Mesodermal cell (in vitro differentiated cells): ENCODE results near the gene AMT. TPM values are rescaled to one million over a fixed set of nuclear protein-coding genes. Genes with fewer than 3 reads are reported as not detected.

Source experiments
- H3K27ac ChIP-seq: 2 replicates; pipeline ENCODE4 v1.7.0; 2013; ENCODE audit warnings: mild to moderate bottlenecking, low read depth, low read length, moderate library complexity; ENCODE audit not compliant: severe bottlenecking
- H3K36me3 ChIP-seq: 2 replicates; pipeline ENCODE4 v1.7.1; 2013; ENCODE audit warnings: mild to moderate bottlenecking, low read length, moderate library complexity; ENCODE audit not compliant: control insufficient read depth, insufficient read depth
- H3K4me1 ChIP-seq: one replicate; pipeline ENCODE4 v1.7.1; 2013; ENCODE audit warnings: mild to moderate bottlenecking, low read length; ENCODE audit not compliant: insufficient read depth, control insufficient read depth, poor library complexity, severe bottlenecking
- H3K4me3 ChIP-seq: 2 replicates; pipeline ENCODE4 v1.7.0; 2013; ENCODE audit warnings: low read length, control low read depth, mild to moderate bottlenecking; ENCODE audit not compliant: insufficient read depth, poor library complexity, severe bottlenecking; ENCODE audit errors: extremely low read depth
- H3K9me3 ChIP-seq: 2 replicates; pipeline ENCODE4 v1.7.1; 2013; ENCODE audit warnings: mild to moderate bottlenecking, low read length, moderate library complexity; ENCODE audit not compliant: control insufficient read depth
- WGBS, 2 experiments: methylation state at CpG; one replicate each; pipeline ENCODE4 v1.1.5; 2013; ENCODE audit warnings: missing lambda C conversion rate in 2 of 2; ENCODE audit not compliant: insufficient coverage in 2 of 2; 5-methylcytosine and 5-hydroxymethylcytosine counted together
- polyA plus RNA-seq, 2 experiments: library from polyadenylated mRNA; stranded (reverse); fragments of 50-300 nt; gene quantifications; one replicate each; pipeline ENCODE4 v1.2.3, GENCODE V29; 2013

AMT gene, protein sequence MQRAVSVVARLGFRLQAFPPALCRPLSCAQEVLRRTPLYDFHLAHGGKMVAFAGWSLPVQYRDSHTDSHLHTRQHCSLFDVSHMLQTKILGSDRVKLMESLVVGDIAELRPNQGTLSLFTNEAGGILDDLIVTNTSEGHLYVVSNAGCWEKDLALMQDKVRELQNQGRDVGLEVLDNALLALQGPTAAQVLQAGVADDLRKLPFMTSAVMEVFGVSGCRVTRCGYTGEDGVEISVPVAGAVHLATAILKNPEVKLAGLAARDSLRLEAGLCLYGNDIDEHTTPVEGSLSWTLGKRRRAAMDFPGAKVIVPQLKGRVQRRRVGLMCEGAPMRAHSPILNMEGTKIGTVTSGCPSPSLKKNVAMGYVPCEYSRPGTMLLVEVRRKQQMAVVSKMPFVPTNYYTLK
- 15.9 TPM for polyA plus RNA-seq (2013, experiment 1 of 2)
- polyA plus RNA-seq (2013, experiment 2 of 2) = 18.6 TPM

DNA sequence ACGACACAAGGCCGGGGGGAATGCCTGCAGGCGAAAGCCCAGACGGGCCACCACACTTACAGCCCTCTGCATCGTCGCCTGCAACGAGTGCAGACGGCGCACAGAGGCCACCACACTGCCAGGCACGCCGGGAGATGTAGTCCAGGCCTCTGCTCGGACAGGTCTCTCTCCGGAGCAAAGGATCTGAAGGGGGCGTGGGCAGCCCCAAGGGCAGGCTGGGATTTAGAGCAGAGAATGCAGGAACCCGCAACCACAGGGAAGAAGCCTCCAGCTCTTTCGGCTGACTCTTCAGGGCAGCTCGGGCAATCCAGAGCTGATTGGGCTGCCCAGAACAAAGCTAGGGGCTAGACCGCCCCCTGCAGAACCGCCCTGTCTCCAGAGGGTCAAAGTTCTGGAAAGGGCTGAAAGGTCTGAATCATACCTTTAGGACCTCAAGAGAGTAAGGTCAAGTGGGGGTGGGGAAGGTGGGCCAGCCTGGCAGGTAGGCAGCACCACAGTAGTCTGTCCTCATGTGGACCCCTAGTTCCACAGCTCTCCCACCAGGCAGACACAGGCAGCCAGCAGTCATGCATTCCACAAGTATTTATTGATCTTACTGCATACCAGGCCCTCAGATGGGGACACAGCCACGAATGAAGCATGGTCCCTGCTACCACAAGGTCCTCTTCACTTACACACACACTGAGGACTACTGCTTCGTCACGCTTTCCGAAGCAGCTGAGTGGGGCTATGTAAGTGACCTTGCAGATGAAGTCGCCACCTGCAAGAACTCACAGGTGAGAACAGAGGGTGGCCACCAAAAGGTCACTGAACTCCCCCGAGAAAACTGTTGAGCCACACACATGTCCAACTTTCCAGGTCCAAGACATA, at the start of gene AMT:
AMT (minus strand) TSS at position 95 of the 870 bp plus-strand sequence; CDS start at position 72, 23 bp downstream.
- H3K4me3 ChIP-seq = peak within 1 kb of the TSS; percentile 37
- H3K9me3 ChIP-seq = no peaks in the 10 kb centered on the region
- WGBS, 2 experiments = 34 to 36% methylated on average over 21 to 22 of the region's 25 CpGs
- H3K36me3 ChIP-seq = peaks cover 22% of the 10 kb centered on the region
- H3K4me1 ChIP-seq = peaks cover 19% of the 10 kb centered on the region
- peak within 1 kb of the TSS; percentile 92 for H3K27ac ChIP-seq

DNA sequence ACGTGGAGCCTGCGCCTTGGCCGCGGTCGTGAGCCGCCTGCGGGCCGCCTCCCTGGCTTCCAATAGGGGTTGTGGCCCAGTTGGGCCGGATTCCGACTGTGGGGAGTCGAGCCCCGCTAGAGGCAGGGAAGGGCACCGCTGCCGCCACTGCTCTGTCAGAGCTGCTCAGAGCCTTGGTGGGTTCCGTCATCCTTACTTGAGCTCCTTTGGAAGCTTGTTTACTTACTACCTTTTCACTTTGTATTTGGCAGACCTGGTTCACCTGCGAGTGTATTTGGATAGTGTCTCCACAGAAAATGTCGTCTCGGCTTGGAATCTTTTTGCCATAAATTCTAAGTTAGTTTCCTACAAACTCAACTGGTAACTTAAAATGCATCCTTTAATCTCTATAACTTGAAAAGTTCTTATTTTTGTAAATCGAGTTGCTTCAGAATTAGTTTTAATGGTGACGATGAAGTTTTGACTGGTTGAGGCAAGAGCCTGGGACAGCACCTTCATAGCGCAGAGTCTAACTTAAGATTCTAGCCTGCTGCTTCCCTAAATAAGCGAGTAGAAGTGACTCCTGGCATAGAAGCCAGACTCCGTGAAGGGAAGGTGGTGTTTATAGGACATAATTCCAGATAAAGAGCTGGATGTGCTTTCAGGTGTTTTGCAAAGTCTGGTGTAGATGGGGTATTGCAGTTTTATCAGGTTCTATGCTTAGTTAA, 48.6 kb upstream of the AMT start:
- Histone ChIP-seq H3K4me3 (peak overlapping the region; percentile 92), H3K9me3 (no peaks in the 10 kb centered on the region), H3K36me3 (peaks cover 13% of the 10 kb centered on the region), H3K27ac (peak overlapping the region; percentile 94), H3K4me1 (peaks cover 28% of the 10 kb centered on the region)
- 3 to 7% methylated on average over 16 to 19 of the region's 23 CpGs for WGBS, 2 experiments

DNA sequence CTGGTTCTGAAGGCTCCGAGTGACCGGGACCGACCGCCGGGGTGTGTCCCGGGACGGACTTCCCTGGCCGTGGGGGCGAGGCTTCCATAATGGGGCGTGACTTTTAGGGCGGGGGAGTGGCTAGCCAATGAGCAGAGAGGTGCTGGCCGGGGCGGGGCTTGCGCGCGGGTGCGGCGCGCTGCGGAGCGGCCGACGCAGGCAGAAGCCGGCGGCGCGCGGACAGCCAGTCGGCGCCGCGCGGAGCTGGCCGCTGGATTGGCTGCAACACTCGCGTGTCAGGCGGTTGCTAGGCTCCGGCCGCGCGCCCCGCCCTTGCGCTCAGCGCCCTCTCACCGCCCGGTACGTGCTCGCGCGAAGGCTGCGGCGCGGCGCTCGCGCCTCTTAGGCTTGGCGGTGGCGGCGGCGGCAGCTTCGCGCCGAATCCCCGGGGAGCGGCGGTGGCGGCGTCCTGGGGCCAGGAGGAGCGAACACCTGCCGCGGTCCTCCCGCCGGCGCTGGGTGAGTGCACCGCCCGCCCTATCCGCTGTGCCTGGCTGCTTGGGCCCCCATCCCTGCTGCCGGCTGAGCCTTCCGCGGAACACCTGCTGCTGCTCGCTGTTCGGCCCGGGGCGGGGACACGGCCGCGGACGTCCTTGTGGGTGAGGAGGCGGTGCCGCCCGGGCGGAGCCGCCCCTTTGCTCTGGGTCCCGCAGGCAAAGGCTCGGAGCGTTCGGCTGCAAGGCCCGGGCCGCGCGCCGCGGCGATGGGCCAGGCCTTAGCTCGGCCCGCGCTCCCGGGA, 47.9 kb upstream of the AMT start, which contains the start of gene DAG1:
DAG1 (plus strand) TSS at position 332 of the 778 bp plus-strand sequence. CDS start 40,268 bp downstream, outside the sequence.
- peaks cover 34% of the 10 kb centered on the region for H3K4me1 ChIP-seq
- H3K4me3 ChIP-seq = peak within 1 kb of the TSS; percentile 92
- no peaks in the 10 kb centered on the region for H3K9me3 ChIP-seq
- peak within 1 kb of the TSS; percentile 99 for H3K27ac ChIP-seq
- WGBS, 2 experiments = 0 to 1% methylated on average over 85 to 86 of the region's 108 CpGs
- peaks cover 9% of the 10 kb centered on the region for H3K36me3 ChIP-seq

DNA sequence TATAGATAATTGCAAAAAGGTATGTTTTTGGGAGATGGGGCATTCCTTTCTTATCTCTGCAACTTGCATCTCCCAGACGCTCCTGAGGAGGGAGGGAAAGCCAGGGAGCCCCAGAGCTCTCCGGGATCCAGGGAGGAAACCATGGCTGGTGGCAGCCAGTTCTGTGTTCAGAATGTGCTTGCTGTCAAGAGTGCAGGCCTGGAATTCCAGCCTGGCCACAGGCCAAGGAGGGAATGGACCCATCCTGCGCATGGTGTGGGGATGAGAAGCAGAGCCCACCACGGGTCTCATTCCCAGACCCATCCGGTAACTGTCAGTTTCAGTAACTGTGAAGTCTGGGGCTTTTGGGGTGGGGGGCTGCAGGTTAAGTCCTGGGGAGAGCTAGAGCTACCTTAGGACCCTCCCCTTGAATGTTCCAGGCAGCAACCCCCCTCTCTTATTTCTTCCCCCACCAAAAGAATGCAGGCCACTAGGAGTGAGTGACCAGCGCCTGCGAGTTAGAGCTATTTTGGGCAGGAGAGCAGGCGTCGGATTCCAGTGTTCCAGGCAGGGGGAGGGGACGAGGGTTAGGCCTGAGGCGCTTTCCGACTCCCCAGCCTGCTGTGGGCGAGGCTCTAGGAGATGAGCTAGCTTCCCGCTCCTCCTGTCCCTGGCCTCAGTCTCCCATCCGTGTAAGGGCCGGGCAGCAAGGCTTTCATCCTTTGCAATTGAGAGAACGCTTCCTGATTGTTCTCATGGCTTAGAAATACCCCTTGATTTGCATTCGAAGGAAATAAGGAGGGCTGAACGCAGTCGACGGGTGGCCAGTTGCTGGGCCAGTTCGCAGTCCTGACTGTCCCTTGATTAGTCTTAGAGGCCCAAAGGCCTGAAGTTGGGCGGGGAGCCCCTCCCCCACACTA, 47.0 kb upstream of the AMT start:
- Histone ChIP-seq H3K36me3 (peaks cover 3% of the 10 kb centered on the region), H3K27ac (peak overlapping the region; percentile 99)
- WGBS, 2 experiments = 1 to 4% methylated on average over 21 to 22 of the region's 23 CpGs

DNA sequence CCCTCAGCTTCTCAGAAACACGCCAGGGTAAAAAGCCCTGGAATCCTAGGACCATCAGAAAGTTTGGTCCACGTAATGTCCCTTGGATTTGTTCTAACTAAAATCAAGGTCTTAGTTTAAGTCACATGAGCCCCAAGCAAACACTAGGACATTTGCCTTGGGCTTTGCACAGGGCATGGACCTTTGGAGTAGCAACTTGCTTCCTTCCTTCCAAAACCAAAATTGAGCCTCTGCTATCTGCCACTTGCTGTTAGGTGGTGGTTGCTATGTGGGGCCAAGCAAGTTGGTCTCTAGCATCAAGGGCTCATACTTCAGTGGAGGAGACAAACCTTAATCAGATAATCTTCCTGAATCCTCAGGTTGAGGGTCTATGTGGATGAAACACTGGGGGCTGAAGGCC, 43.8 kb upstream of the AMT start:
- Histone ChIP-seq H3K4me3 (no peak overlapping the region), H3K4me1 (peaks cover 48% of the 10 kb centered on the region), H3K27ac (peak overlapping the region; percentile 86), H3K36me3 (no peaks in the 10 kb centered on the region), H3K9me3 (no peaks in the 10 kb centered on the region)
- WGBS, 2 experiments = 94 to 100% methylated on average over 2 of the region's 2 CpGs

More for the DNA sequence above, 47.0 kb upstream of the AMT start:
- Histone ChIP-seq H3K4me3 (peak overlapping the region; percentile 92), H3K9me3 (no peaks in the 10 kb centered on the region), H3K4me1 (peaks cover 38% of the 10 kb centered on the region)

DNA sequence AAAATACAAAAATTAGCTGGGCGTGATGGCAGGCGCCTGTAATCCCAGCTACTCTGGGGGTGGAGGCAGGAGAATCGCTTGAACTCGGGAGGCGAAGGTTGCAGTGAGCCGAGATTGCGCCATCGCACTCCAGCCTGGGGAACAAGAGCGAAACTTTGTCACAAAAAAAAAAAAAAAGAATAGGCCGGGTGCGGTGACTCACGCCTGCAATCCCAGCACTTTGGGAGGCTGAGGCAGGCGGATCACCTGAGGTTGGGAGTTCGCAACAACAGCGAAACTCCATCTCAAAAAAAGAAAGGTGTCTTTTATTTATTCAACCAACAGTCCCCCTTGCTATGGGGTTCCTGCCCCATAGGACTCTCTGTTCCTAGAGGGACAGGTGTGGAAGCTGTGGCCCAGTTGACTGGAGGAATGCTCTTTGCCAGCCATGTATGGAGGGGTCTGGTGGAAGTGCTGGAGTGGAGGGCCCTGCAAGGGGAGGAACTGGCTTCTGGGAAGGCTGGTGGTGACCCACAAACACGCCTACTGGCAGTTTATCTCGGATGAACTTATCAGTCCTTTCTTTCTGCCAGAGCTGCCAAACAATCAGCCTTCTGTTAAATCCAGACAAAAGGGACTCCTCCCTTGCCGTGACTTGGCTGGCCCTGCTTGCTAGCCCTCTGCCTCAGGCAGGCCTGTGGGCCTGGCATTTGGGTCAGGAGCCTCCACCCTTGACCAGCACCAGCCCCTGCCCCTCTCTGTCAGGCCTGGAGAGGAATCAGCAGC, 43.2 kb upstream of the AMT start:
- 69 to 89% methylated on average over 7 to 8 of the region's 18 CpGs for whole genome bisulfite sequencing, 2 experiments
- no peaks in the 10 kb centered on the region for H3K9me3 ChIP-seq
- H3K27ac ChIP-seq = peak overlapping the region; percentile 86
- H3K4me1 ChIP-seq = peaks cover 55% of the 10 kb centered on the region
- H3K4me3 ChIP-seq = no peak overlapping the region
- no peaks in the 10 kb centered on the region for H3K36me3 ChIP-seq

DNA sequence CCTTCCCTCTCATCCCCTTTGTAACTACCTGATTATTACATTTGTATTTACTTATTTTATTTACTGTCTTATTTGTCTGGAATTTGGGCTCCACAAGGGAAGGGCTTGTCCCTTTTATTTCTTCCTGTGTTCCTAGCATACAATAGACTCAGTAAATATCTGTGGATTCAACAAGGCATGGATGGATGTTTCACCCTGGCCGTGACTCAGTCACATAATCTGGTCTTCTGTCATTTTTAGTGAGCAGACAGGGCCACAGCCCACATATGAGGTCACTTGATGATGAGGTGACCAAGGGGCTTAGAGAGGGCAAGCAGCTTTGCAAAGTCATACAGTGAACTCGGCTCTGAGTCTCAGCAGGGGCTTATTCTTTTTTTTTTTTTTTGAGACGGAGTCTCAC, 39.9 kb upstream of the AMT start:
- peak overlapping the region; percentile 91 for H3K27ac ChIP-seq
- H3K4me1 ChIP-seq = peaks cover 64% of the 10 kb centered on the region
- no peaks in the 10 kb centered on the region for H3K36me3 ChIP-seq
- no peaks in the 10 kb centered on the region for H3K9me3 ChIP-seq
- H3K4me3 ChIP-seq = no peak overlapping the region
- 56 to 62% methylated on average over 1 to 2 of the region's 3 CpGs for WGBS, 2 experiments

DNA sequence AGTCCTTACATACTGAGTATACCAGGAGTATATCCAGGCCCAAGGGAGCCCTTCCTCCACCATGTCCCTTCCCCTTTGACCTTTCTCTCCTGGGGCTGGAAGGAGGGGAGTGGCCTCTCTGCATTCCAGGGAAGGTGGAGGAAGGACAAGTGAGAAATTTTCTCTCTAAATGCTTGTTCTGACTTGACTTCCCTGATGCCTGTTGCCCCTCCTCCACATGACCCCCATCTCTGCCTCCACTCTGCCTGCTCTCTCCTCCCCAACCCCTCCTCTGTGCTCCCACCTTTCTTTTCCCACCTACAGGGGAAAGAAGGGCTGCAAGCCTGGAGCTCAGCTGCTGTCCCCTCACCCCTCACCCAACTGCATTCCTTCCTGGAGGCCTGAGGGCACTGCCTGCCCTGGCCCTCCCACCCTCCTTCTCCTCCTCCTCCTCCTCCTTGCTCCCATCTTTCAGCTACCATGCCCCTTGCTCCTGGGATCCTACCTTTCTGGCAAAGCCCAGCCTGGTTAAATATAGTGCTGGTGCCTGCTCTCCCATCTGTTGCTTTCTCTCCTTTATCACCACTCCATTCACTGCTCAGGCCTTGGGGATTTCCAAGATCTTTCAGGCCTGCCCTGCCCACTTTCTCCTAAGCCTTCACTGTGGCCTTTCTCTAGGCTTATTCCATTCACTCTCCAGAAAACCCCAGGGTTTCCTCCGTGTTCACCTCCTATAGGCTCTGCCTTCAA, 39.3 kb upstream of the AMT start:
- peaks cover 61% of the 10 kb centered on the region for H3K4me1 ChIP-seq
- no peak overlapping the region for H3K4me3 ChIP-seq
- 0% methylated on average over 1 of the region's 1 CpG for WGBS, 2 experiments
- no peaks in the 10 kb centered on the region for H3K9me3 ChIP-seq
- peak overlapping the region; percentile 91 for H3K27ac ChIP-seq
- H3K36me3 ChIP-seq = no peaks in the 10 kb centered on the region
